ENCODE data around the gene BCR. TPM values are rescaled to one million over a fixed set of nuclear protein-coding genes. Genes with fewer than 3 reads are reported as not detected.

The BCR gene
- total and polyA plus RNA-seq, 2 donors (not counting 1 experiment from before 2014, with no cell fraction given) = 30.2 to 46.4 TPM

- Histone ChIP-seq H3K9ac (ENCODE audit: low read length) (no peak overlapping the region), H3K4me2 (replicated peaks; ENCODE audit: low read depth, low read length, poor library complexity, severe bottlenecking) (no peak overlapping the region), H3K4me1 (ENCODE audit: control insufficient read depth in 2 of 2, insufficient read depth in 2 of 2, low read length in 2 of 2) (peaks cover 18 to 23% of the 10 kb centered on the region in 2 donors), H3K4me3 (ENCODE audit: control extremely low read depth in 1 of 5, extremely low read depth in 1 of 5, insufficient read depth in 1 of 5, low read depth in 2 of 5, low read length in 4 of 5) (no peak overlapping the region), H3K9me3 (ENCODE audit: control extremely low read depth in 1 of 3, control insufficient read depth in 2 of 3, insufficient read depth in 1 of 3, low read length in 2 of 3) (no peaks in the 10 kb centered on the region), H3K36me3 (replicated peaks in 1 of 2; ENCODE audit: control extremely low read depth in 1 of 2, control insufficient read depth in 1 of 2, extremely low read depth in 1 of 2, insufficient read depth in 2 of 2, low read length in 1 of 2) (peaks cover 0 to 6% of the 10 kb centered on the region in 2 experiments), H3K27ac (ENCODE audit: low read length in 2 of 2) (no peak overlapping the region), H3K27me3 (replicated peaks in 1 of 4; ENCODE audit: control extremely low read depth in 1 of 4, control insufficient read depth in 3 of 4, insufficient read depth in 4 of 4, low read length in 3 of 4) (no peaks in the 10 kb centered on the region), H2AFZ (ENCODE audit: insufficient read depth, low read depth, low read length, poor library complexity, severe bottlenecking) (no peak overlapping the region), H3K79me2 (ENCODE audit: control insufficient read depth, insufficient read depth, low read length) (peaks cover 43% of the 10 kb centered on the region), H4K20me1 (ENCODE audit: control insufficient read depth, insufficient read depth, low read length, poor library complexity, severe bottlenecking) (peaks cover 36% of the 10 kb centered on the region)
- ChIA-PET CTCF (interaction anchor here (0.8 to 1.9 kb wide), 3 partner anchors 15 to 76 kb away, joined by 3 to 7 read pairs (median 4); no protein-coding TSS in a partner anchor), POLR2A (interaction anchor here (0.7 kb wide), 1 partner anchor 24 kb away, joined by 3 read pairs; no protein-coding TSS in a partner anchor)
- no peak overlapping the region for H3K27ac Mint-ChIP-seq
- H3K27me3 Mint-ChIP-seq = peaks cover under 1% of the 10 kb centered on the region
- no peaks in the 10 kb centered on the region for H3K9me3 Mint-ChIP-seq (ENCODE audit: insufficient read depth)
- peaks cover 32% of the 10 kb centered on the region for H3K4me1 Mint-ChIP-seq
- intact Hi-C loops (cut with micrococcal nuclease) = no loop called here
- TF ChIP-seq EZH2 (IDR thresholded peaks at IDR 0.05; ENCODE audit: borderline replicate concordance, insufficient read depth, low read depth, low read length, poor library complexity, severe bottlenecking) (no peak), CTCF (IDR thresholded peaks at IDR 0.05) (no peak)
- no peak for DNase-seq
- WGBS (ENCODE audit: insufficient coverage) = 97% methylated on average over 5 of the region's 9 CpGs
- ATAC-seq (ENCODE audit: low read depth) = no peak
- H3K4me3 Mint-ChIP-seq = no peak overlapping the region
These were observed 25.2 kb downstream of the BCR start for GRCh38 chr22:23205339-23206049.

GRCh38 chr22:23206915-23207314, 26.6 kb downstream of the BCR start:
- Histone ChIP-seq H2AFZ (ENCODE audit: insufficient read depth, low read depth, low read length, poor library complexity, severe bottlenecking) (no peak overlapping the region), H4K20me1 (ENCODE audit: control insufficient read depth, insufficient read depth, low read length, poor library complexity, severe bottlenecking) (peaks cover 40% of the 10 kb centered on the region), H3K27me3 (replicated peaks in 1 of 4; ENCODE audit: control extremely low read depth in 1 of 4, control insufficient read depth in 3 of 4, insufficient read depth in 4 of 4, low read length in 3 of 4) (no peaks in the 10 kb centered on the region), H3K4me1 (ENCODE audit: control insufficient read depth in 2 of 2, insufficient read depth in 2 of 2, low read length in 2 of 2) (peaks cover 18 to 23% of the 10 kb centered on the region in 2 donors), H3K36me3 (replicated peaks in 1 of 2; ENCODE audit: control extremely low read depth in 1 of 2, control insufficient read depth in 1 of 2, extremely low read depth in 1 of 2, insufficient read depth in 2 of 2, low read length in 1 of 2) (peaks cover 0 to 6% of the 10 kb centered on the region in 2 experiments), H3K9ac (ENCODE audit: low read length) (no peak overlapping the region), H3K27ac (ENCODE audit: low read length in 2 of 2) (no peak overlapping the region), H3K79me2 (ENCODE audit: control insufficient read depth, insufficient read depth, low read length) (peaks cover 54% of the 10 kb centered on the region), H3K4me3 (ENCODE audit: control extremely low read depth in 1 of 5, extremely low read depth in 1 of 5, insufficient read depth in 1 of 5, low read depth in 2 of 5, low read length in 4 of 5) (no peak overlapping the region), H3K9me3 (ENCODE audit: control extremely low read depth in 1 of 3, control insufficient read depth in 2 of 3, insufficient read depth in 1 of 3, low read length in 2 of 3) (no peaks in the 10 kb centered on the region), H3K4me2 (replicated peaks; ENCODE audit: low read depth, low read length, poor library complexity, severe bottlenecking) (no peak overlapping the region)
- no peak for TF ChIP-seq EZH2 (IDR thresholded peaks at IDR 0.05; ENCODE audit: borderline replicate concordance, insufficient read depth, low read depth, low read length, poor library complexity, severe bottlenecking)
- no peak for TF ChIP-seq CTCF (IDR thresholded peaks at IDR 0.05)
- H3K4me3 Mint-ChIP-seq = no peak overlapping the region
- intact Hi-C loops (cut with micrococcal nuclease) = no loop called here
- no peak for DNase-seq
- CTCF ChIA-PET = interaction anchor here (0.8 to 3.8 kb wide), 5 partner anchors 12 to 453 kb away, joined by 3 to 13 read pairs (median 3); no protein-coding TSS in a partner anchor
- peaks cover 5% of the 10 kb centered on the region for H3K27me3 Mint-ChIP-seq
- peaks cover 33% of the 10 kb centered on the region for H3K4me1 Mint-ChIP-seq
- no peak overlapping the region for H3K27ac Mint-ChIP-seq
- ATAC-seq (ENCODE audit: low read depth) = no peak
- no peaks in the 10 kb centered on the region for H3K9me3 Mint-ChIP-seq (ENCODE audit: insufficient read depth)
- POLR2A ChIA-PET = interaction anchor here (0.6 to 2.0 kb wide), 4 partner anchors 8 to 637 kb away, joined by 3 to 14 read pairs (median 6); no protein-coding TSS in a partner anchor

Data from B cell (primary cell).